Aorta (tissue), 5 donors: ENCODE data around the gene DICER1. TPM values are rescaled to one million over a fixed set of nuclear protein-coding genes. Genes with fewer than 3 reads are reported as not detected.

Experiments used
- ATAC-seq: fragments of 200-7000 bp; cut with Tn5 transposase; one replicate; pipeline ENCODE4 v1.9.1; 2022; ENCODE audit warnings: moderate library complexity; ENCODE audit not compliant: low FRiP score
- DNase-seq, 2 donors: peaks; one replicate each; pipeline ENCODE4 v3.0.0-alpha.2; 2020
- H3K27ac ChIP-seq, 2 donors: one replicate each; pipeline ENCODE4 v1.5.1; 2013; ENCODE audit warnings: low read length in 2 of 2, mild to moderate bottlenecking in 2 of 2, moderate library complexity in 2 of 2, control low read depth in 1 of 2, inconsistent platforms in 1 of 2, low read depth in 1 of 2
- H3K27me3 ChIP-seq, 2 donors: one replicate each; pipeline ENCODE4 v1.6.1; 2013; ENCODE audit warnings: control low read depth in 1 of 2, low read length in 1 of 2, mild to moderate bottlenecking in 1 of 2, moderate library complexity in 1 of 2; ENCODE audit not compliant: insufficient read depth in 2 of 2, control insufficient read depth in 1 of 2
- H3K36me3 ChIP-seq, 2 donors: one replicate each; pipeline ENCODE4 v1.6.1; 2013; ENCODE audit warnings: control low read depth in 1 of 2, low read length in 1 of 2, mild to moderate bottlenecking in 1 of 2; ENCODE audit not compliant: insufficient read depth in 2 of 2, control insufficient read depth in 1 of 2
- H3K4me1 ChIP-seq, 2 donors: one replicate each; pipeline ENCODE4 v1.6.1; 2013; ENCODE audit warnings: low read length in 2 of 2, control low read depth in 1 of 2, mild to moderate bottlenecking in 1 of 2, moderate library complexity in 1 of 2; ENCODE audit not compliant: insufficient read depth in 2 of 2, control insufficient read depth in 1 of 2
- H3K4me3 ChIP-seq, 2 donors: one replicate each; pipeline ENCODE4 v1.5.1; 2013; ENCODE audit warnings: low read length in 2 of 2, control low read depth in 1 of 2, mild to moderate bottlenecking in 1 of 2
- H3K9me3 ChIP-seq: one replicate; pipeline ENCODE4 v1.6.1; 2013; ENCODE audit warnings: mild to moderate bottlenecking, low read length; ENCODE audit not compliant: control insufficient read depth
- WGBS, 2 donors: extraction: QIAGEN DNeasy Blood & Tissue Kit; methylation state at CpG; one replicate each; pipeline ENCODE4 v1.1.7; 2013; 5-methylcytosine and 5-hydroxymethylcytosine counted together
- intact Hi-C, 2 donors: fragments of 100-400 bp; cut with DNase I; formaldehyde crosslinking; loops; one replicate each; pipeline versions ENCODE4 v1.14.2 to v1.15.0; 2022
- polyA plus RNA-seq, 2 donors: library from polyadenylated mRNA; stranded (reverse); fragments of 200-250 nt; gene quantifications; one replicate each; pipeline ENCODE4 v1.2.3, GENCODE V29; 2013
- total RNA-seq, 2 donors: library from RNA; stranded (reverse); fragmentation: NEBNext Ultra II Directional; extraction: Animal tissue kit (Norgen Biotek cat#: 25700); gene quantifications; one replicate each; pipeline ENCODE4 v1.2.1, GENCODE V29; 2021
- donor health status: healthy with polysubstance abuse.
- donor health status: Bipolar disorder and iron deficiency.
- donor health status: DM: no; HTN: no; CAD: no.
- donor health status: DM: no; HTN: no; CAD: no.
- donor health status: DM: yes; HTN: yes; CAD: no.

The DICER1 gene
- total and polyA plus RNA-seq, 4 donors = 6.4 to 73.6 (median 36.1) TPM

GRCh38 chr14:95113476-95113875 is 43.9 kb downstream of the DICER1 start:
- 93 to 96% methylated on average over 4 of the region's 4 CpGs for WGBS, 2 donors
- ATAC-seq = no peak
- H3K27ac ChIP-seq = no peak overlapping the region
- no peaks in the 10 kb centered on the region for H3K9me3 ChIP-seq
- intact Hi-C loops = no loop called here
- no peaks in the 10 kb centered on the region for H3K4me1 ChIP-seq
- no peak overlapping the region for H3K4me3 ChIP-seq
- DNase-seq = no peak
- peaks cover 2 to 12% of the 10 kb centered on the region in 2 donors for H3K36me3 ChIP-seq
- H3K27me3 ChIP-seq = no peaks in the 10 kb centered on the region

DNA sequence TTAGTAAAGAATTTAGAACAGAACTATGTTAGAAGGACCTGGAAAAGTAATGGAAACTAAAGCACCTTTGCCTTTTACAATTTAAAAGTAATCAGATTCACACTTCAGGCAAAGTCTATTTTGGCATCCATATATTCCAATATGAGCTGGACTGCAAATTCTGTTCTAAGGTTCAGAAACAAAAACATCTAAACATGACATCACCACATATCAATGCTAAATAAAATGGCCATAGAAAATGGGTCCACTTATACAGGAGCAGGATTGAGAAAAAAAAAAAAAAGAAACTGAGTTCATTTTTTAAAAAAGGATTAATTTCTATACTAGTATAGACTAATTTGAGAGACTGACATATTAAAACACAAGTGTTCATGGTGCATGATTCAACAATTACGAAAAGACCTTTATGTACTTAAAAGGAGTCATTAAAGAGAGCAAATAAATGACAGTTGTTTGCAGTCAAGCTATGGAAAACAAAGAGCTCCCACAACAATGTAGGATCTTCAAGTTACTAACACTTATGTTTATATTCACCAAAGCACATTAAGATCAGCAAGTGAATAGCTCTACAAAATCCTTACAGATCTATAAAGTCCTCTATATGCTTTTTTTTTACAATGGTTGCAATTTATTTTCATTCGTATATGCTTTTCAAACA is 45.7 kb downstream of the DICER1 start:
- intact Hi-C loops = no loop called here
- WGBS, 2 donors = 90 to 92% methylated on average over 2 of the region's 2 CpGs
- no peak for ATAC-seq
- H3K4me1 ChIP-seq = no peaks in the 10 kb centered on the region
- no peaks in the 10 kb centered on the region for H3K9me3 ChIP-seq
- no peak overlapping the region for H3K27ac ChIP-seq
- H3K4me3 ChIP-seq = no peak overlapping the region
- no peak for DNase-seq
- H3K27me3 ChIP-seq = no peaks in the 10 kb centered on the region
- H3K36me3 ChIP-seq = peaks cover 2 to 12% of the 10 kb centered on the region in 2 donors

- intact Hi-C loops = no loop called here
- 89 to 90% methylated on average over 8 of the region's 8 CpGs for WGBS, 2 donors
- DNase-seq (no peak), ATAC-seq (no peak)
- no peaks in the 10 kb centered on the region for H3K4me1 ChIP-seq
- no peak overlapping the region for H3K4me3 ChIP-seq
- H3K36me3 ChIP-seq = peaks cover 2 to 13% of the 10 kb centered on the region in 2 donors
- H3K27me3 ChIP-seq = no peaks in the 10 kb centered on the region
- H3K9me3 ChIP-seq = no peaks in the 10 kb centered on the region
- no peak overlapping the region for H3K27ac ChIP-seq
Observed at GRCh38 chr14:95110178-95110577, 47.2 kb downstream of the DICER1 start.

DNA sequence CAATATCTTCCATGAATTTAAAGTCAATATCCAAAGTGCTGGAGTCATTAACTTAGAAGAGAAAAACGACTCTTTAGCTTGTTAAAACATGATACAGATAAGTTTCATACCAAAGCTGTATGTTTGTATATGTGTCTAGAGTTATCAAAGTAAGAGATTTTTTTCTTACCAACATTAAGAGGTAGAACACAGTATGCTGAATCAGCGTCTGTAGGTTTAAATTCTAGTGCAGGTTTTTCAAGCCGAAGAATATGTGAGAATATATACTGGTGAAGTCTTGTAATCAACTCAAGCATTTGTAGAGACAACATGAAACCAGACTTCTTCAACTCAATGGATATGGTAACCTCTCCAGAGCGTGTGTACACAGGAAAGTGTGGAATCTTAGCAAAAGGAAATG is 49.6 kb downstream of the DICER1 start:
- no peak overlapping the region for H3K27ac ChIP-seq
- no peak overlapping the region for H3K4me3 ChIP-seq
- no peak for ATAC-seq
- H3K27me3 ChIP-seq = no peaks in the 10 kb centered on the region
- peaks cover 10 to 17% of the 10 kb centered on the region in 2 donors for H3K36me3 ChIP-seq
- no peak for DNase-seq
- H3K9me3 ChIP-seq = no peaks in the 10 kb centered on the region
- intact Hi-C loops = no loop called here
- no peaks in the 10 kb centered on the region for H3K4me1 ChIP-seq
- WGBS, 2 donors = 91 to 94% methylated on average over 4 of the region's 4 CpGs

GRCh38 chr14:95106971-95107370 is 50.4 kb downstream of the DICER1 start:
- intact Hi-C loops = no loop called here
- no peak for ATAC-seq
- no peaks in the 10 kb centered on the region for H3K4me1 ChIP-seq
- H3K36me3 ChIP-seq = peaks cover 10 to 22% of the 10 kb centered on the region in 2 donors
- no peak for DNase-seq
- H3K4me3 ChIP-seq = no peak overlapping the region
- no peaks in the 10 kb centered on the region for H3K9me3 ChIP-seq
- 84 to 86% methylated on average over 7 of the region's 7 CpGs for WGBS, 2 donors
- H3K27ac ChIP-seq = no peak overlapping the region
- no peaks in the 10 kb centered on the region for H3K27me3 ChIP-seq

GRCh38 chr14:95104911-95105310 is 52.4 kb downstream of the DICER1 start:
- Histone ChIP-seq H3K27ac (no peak overlapping the region), H3K9me3 (no peaks in the 10 kb centered on the region), H3K4me3 (no peak overlapping the region), H3K4me1 (peaks cover 0 to 2% of the 10 kb centered on the region in 2 donors), H3K36me3 (peaks cover 10 to 17% of the 10 kb centered on the region in 2 donors), H3K27me3 (no peaks in the 10 kb centered on the region)
- no peak for DNase-seq
- intact Hi-C loops = no loop called here
- WGBS, 2 donors = 82 to 85% methylated on average over 5 of the region's 5 CpGs
- ATAC-seq = no peak

DNA sequence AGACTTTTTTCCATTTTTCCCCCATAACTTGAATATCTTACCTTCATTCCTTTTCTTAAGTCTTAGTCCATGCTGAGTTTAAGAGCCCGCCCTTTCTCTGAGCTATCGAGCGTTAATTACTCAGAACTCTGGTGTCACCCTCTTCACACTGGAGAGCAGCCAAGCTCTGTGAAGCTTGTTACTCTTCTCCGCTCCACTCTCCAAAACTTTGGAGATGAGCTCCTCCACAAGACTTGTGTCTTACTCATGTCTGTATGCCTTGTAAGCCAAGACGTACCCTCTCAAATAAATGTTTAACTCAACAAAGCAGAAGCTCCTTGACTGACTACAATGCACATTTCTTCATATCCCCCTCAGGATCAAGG is 54.7 kb downstream of the DICER1 start:
- intact Hi-C loops = no loop called here
- no peaks in the 10 kb centered on the region for H3K27me3 ChIP-seq
- 86 to 88% methylated on average over 5 of the region's 5 CpGs for WGBS, 2 donors
- no peak for DNase-seq
- peaks cover 10 to 17% of the 10 kb centered on the region in 2 donors for H3K36me3 ChIP-seq
- H3K4me3 ChIP-seq = no peak overlapping the region
- no peak overlapping the region for H3K27ac ChIP-seq
- ATAC-seq = peak; percentile 37
- H3K9me3 ChIP-seq = no peaks in the 10 kb centered on the region
- H3K4me1 ChIP-seq = peaks cover 0 to 2% of the 10 kb centered on the region in 2 donors

- 76 to 78% methylated on average over 10 of the region's 10 CpGs for WGBS, 2 donors
- intact Hi-C loops = no loop called here
- Histone ChIP-seq H3K4me1 (peaks cover 0 to 2% of the 10 kb centered on the region in 2 donors), H3K27me3 (no peaks in the 10 kb centered on the region), H3K27ac (no peak overlapping the region), H3K36me3 (peaks cover 10 to 17% of the 10 kb centered on the region in 2 donors), H3K9me3 (no peaks in the 10 kb centered on the region), H3K4me3 (no peak overlapping the region)
- DNase-seq (no peak), ATAC-seq (no peak)
Observed at GRCh38 chr14:95101736-95102679, 55.3 kb downstream of the DICER1 start.
